ENCODE measurements around the gene LRRC2.

DNA sequence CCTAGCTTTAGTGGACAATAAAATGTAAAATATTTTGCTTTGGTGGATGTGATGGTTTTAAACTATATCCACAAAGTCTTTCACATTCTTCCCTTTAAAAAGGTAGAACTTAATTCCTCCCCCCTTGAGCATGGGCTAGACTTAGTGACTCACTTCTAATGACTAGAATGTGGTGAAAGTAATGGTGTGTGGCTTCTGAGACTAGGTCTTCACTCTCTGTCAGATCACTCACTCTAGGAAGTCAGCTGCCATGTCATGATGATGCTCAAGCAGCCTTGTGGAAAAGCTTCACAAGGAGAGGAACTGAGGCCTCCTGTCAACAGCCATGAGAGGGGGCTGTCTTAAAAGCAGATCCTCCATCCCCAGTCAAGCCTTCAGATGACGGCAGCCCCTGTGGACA lies 4.2 kb downstream of the LRRC2 start:
- TF ChIP-seq, protein P1, sequence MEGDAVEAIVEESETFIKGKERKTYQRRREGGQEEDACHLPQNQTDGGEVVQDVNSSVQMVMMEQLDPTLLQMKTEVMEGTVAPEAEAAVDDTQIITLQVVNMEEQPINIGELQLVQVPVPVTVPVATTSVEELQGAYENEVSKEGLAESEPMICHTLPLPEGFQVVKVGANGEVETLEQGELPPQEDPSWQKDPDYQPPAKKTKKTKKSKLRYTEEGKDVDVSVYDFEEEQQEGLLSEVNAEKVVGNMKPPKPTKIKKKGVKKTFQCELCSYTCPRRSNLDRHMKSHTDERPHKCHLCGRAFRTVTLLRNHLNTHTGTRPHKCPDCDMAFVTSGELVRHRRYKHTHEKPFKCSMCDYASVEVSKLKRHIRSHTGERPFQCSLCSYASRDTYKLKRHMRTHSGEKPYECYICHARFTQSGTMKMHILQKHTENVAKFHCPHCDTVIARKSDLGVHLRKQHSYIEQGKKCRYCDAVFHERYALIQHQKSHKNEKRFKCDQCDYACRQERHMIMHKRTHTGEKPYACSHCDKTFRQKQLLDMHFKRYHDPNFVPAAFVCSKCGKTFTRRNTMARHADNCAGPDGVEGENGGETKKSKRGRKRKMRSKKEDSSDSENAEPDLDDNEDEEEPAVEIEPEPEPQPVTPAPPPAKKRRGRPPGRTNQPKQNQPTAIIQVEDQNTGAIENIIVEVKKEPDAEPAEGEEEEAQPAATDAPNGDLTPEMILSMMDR (conservative IDR thresholded peaks at IDR 0.05; ENCODE audit: low read length): no peak
- no peak for TF ChIP-seq EZH2phosphoT487 (IDR thresholded peaks at IDR 0.05; ENCODE audit: borderline replicate concordance)
